ENCODE data around the gene PUSL1. TPM values are rescaled to one million over a fixed set of nuclear protein-coding genes. Genes with fewer than 3 reads are reported as not detected.

Gene PUSL1
- total and polyA plus RNA-seq, 8 donors: 5.9 to 64.9 (median 25.5) TPM; not detected in 1

DNA sequence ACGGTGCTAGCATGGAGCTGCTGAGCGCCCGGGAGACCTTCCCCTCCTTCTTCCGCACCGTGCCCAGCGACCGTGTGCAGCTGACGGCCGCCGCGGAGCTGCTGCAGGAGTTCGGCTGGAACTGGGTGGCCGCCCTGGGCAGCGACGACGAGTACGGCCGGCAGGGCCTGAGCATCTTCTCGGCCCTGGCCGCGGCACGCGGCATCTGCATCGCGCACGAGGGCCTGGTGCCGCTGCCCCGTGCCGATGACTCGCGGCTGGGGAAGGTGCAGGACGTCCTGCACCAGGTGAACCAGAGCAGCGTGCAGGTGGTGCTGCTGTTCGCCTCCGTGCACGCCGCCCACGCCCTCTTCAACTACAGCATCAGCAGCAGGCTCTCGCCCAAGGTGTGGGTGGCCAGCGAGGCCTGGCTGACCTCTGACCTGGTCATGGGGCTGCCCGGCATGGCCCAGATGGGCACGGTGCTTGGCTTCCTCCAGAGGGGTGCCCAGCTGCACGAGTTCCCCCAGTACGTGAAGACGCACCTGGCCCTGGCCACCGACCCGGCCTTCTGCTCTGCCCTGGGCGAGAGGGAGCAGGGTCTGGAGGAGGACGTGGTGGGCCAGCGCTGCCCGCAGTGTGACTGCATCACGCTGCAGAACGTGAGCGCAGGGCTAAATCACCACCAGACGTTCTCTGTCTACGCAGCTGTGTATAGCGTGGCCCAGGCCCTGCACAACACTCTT, 23.8 kb downstream of the PUSL1 start:
- H3K27me3 ChIP-seq: no peaks in the 10 kb centered on the region
- no peak overlapping the region for H3K4me3 ChIP-seq
- H3K4me1 ChIP-seq: peaks cover 11 to 41% (median 33%) of the 10 kb centered on the region in 4 donors
- 75 to 79% (median 77%) methylated on average over 15 to 57 of the region's 57 CpGs for WGBS, 5 donors
- DNase-seq: no peak
- H3K9me3 ChIP-seq: no peaks in the 10 kb centered on the region
- H3K36me3 ChIP-seq: peaks cover 14 to 42% (median 40%) of the 10 kb centered on the region in 4 donors
- H3K27ac ChIP-seq: no peak overlapping the region
- intact Hi-C loops (cut with DNase I; ENCODE audit: low total_unique reads): no loop called here
- TF ChIP-seq POLR2AphosphoS5 (IDR thresholded peaks at IDR 0.05): no peak
- no peak for TF ChIP-seq EP300 (IDR thresholded peaks at IDR 0.05)
- no peak for TF ChIP-seq POLR2A (IDR thresholded peaks at IDR 0.05)
- TF ChIP-seq, protein P1, sequence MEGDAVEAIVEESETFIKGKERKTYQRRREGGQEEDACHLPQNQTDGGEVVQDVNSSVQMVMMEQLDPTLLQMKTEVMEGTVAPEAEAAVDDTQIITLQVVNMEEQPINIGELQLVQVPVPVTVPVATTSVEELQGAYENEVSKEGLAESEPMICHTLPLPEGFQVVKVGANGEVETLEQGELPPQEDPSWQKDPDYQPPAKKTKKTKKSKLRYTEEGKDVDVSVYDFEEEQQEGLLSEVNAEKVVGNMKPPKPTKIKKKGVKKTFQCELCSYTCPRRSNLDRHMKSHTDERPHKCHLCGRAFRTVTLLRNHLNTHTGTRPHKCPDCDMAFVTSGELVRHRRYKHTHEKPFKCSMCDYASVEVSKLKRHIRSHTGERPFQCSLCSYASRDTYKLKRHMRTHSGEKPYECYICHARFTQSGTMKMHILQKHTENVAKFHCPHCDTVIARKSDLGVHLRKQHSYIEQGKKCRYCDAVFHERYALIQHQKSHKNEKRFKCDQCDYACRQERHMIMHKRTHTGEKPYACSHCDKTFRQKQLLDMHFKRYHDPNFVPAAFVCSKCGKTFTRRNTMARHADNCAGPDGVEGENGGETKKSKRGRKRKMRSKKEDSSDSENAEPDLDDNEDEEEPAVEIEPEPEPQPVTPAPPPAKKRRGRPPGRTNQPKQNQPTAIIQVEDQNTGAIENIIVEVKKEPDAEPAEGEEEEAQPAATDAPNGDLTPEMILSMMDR (IDR thresholded peaks at IDR 0.05): no peak

DNA sequence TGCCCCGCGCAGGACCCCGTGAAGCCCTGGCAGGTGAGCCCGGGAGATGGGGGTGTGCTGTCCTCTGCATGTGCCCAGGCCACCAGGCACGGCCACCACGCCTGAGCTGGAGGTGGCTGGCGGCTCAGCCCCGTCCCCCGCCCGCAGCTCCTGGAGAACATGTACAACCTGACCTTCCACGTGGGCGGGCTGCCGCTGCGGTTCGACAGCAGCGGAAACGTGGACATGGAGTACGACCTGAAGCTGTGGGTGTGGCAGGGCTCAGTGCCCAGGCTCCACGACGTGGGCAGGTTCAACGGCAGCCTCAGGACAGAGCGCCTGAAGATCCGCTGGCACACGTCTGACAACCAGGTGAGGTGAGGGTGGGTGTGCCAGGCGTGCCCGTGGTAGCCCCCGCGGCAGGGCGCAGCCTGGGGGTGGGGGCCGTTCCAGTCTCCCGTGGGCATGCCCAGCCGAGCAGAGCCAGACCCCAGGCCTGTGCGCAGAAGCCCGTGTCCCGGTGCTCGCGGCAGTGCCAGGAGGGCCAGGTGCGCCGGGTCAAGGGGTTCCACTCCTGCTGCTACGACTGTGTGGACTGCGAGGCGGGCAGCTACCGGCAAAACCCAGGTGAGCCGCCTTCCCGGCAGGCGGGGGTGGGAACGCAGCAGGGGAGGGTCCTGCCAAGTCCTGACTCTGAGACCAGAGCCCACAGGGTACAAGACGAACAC, 24.5 kb downstream of the PUSL1 start:
- H3K9me3 ChIP-seq: no peaks in the 10 kb centered on the region
- H3K27ac ChIP-seq: peak overlapping the region in 1 of 5 donors; percentile 2
- WGBS, 5 donors: 46 to 77% (median 55%) methylated on average over 18 to 48 of the region's 48 CpGs
- no peak overlapping the region for H3K4me3 ChIP-seq
- TF ChIP-seq POLR2A (IDR thresholded peaks at IDR 0.05) (no peak), POLR2AphosphoS5 (IDR thresholded peaks at IDR 0.05) (peak in 1 of 3 donors; percentile 34)
- TF ChIP-seq, protein P1 (IDR thresholded peaks at IDR 0.05): no peak
- peak in 1 of 2 donors; percentile 80 for DNase-seq
- no peaks in the 10 kb centered on the region for H3K27me3 ChIP-seq
- intact Hi-C loops (cut with DNase I; ENCODE audit: low total_unique reads): no loop called here
- H3K36me3 ChIP-seq: peaks cover 8 to 42% (median 40%) of the 10 kb centered on the region in 4 donors
- H3K4me1 ChIP-seq: peaks cover 11 to 41% (median 37%) of the 10 kb centered on the region in 4 donors

DNA sequence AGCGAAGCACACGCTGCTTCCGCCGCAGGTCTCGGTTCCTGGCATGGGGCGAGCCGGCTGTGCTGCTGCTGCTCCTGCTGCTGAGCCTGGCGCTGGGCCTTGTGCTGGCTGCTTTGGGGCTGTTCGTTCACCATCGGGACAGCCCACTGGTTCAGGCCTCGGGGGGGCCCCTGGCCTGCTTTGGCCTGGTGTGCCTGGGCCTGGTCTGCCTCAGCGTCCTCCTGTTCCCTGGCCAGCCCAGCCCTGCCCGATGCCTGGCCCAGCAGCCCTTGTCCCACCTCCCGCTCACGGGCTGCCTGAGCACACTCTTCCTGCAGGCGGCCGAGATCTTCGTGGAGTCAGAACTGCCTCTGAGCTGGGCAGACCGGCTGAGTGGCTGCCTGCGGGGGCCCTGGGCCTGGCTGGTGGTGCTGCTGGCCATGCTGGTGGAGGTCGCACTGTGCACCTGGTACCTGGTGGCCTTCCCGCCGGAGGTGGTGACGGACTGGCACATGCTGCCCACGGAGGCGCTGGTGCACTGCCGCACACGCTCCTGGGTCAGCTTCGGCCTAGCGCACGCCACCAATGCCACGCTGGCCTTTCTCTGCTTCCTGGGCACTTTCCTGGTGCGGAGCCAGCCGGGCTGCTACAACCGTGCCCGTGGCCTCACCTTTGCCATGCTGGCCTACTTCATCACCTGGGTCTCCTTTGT, 25.3 kb downstream of the PUSL1 start:
- H3K27me3 ChIP-seq: no peaks in the 10 kb centered on the region
- H3K36me3 ChIP-seq: peaks cover 9 to 42% (median 40%) of the 10 kb centered on the region in 4 donors
- H3K9me3 ChIP-seq: no peaks in the 10 kb centered on the region
- 76 to 88% (median 83%) methylated on average over 5 to 36 of the region's 36 CpGs for WGBS, 5 donors
- no peak for DNase-seq
- TF ChIP-seq POLR2A (IDR thresholded peaks at IDR 0.05) (no peak), POLR2AphosphoS5 (IDR thresholded peaks at IDR 0.05) (no peak), EP300 (IDR thresholded peaks at IDR 0.05) (no peak)
- TF ChIP-seq, protein P1 (IDR thresholded peaks at IDR 0.05): no peak
- peaks cover 11 to 45% (median 42%) of the 10 kb centered on the region in 4 donors for H3K4me1 ChIP-seq
- H3K4me3 ChIP-seq: no peak overlapping the region
- intact Hi-C loops (cut with DNase I; ENCODE audit: low total_unique reads): no loop called here
- H3K27ac ChIP-seq: peak overlapping the region in 1 of 5 donors; percentile 2

DNA sequence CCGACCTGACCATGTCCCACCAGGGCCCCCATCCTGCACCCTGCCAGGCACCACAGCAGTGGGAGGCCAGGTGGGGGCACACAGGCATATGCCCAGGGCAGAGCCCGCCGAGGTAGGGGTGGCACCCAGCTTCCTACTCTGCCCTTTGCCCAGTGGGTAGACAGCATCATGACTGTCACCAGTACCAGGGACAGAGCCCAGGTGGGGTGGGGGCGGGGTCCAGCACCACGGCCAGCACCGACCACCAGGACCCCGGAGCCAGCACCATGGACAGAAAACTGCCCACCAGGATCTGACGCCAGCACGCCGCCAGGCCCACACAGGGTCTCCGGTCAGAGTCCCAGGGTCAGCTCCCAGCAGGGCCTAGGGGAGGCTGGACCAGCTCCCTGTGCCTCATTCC, 26.4 kb downstream of the PUSL1 start:
- no peaks in the 10 kb centered on the region for H3K9me3 ChIP-seq

More for the DNA sequence above, 26.4 kb downstream of the PUSL1 start:
- WGBS, 5 donors: 63 to 83% (median 72%) methylated on average over 1 to 11 of the region's 11 CpGs
- H3K27me3 ChIP-seq: no peaks in the 10 kb centered on the region
- TF ChIP-seq POLR2AphosphoS5 (IDR thresholded peaks at IDR 0.05): no peak
- TF ChIP-seq, protein P1 (IDR thresholded peaks at IDR 0.05): no peak
- TF ChIP-seq EP300 (IDR thresholded peaks at IDR 0.05): no peak
- no peak for TF ChIP-seq POLR2A (IDR thresholded peaks at IDR 0.05)
- intact Hi-C loops (cut with DNase I; ENCODE audit: low total_unique reads): no loop called here
- no peak overlapping the region for H3K4me3 ChIP-seq
- no peak overlapping the region for H3K27ac ChIP-seq
- DNase-seq: no peak
- H3K4me1 ChIP-seq: peaks cover 11 to 46% (median 43%) of the 10 kb centered on the region in 4 donors
- H3K36me3 ChIP-seq: peaks cover 17 to 52% (median 47%) of the 10 kb centered on the region in 4 donors

All from stomach (tissue), 9 donors.